ENCODE measurements around the gene RERG.

DNA sequence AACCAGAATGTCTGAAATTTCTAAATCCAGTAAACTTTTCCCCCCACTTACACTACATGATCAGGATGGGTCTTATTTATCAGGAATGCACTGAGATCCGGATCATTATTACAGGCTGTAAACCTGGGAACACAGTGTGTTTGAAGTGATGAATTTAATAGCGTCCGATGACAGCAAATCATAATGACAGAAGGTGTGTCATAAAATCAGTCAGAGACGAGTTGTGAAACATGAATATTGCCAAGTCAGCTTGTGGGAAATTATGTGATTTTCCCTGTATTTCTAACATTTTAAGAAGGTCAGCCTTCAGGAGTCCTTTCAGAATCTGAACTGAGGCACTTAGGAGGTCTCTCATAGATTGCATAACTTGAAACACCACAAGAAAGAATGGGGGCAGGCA, 36.7 kb downstream of the RERG start:
- TF ChIP-seq TAF1 (IDR thresholded peaks at IDR 0.05; ENCODE audit: low read depth, low read length) (no peak), POLR2A (IDR thresholded peaks at IDR 0.05; ENCODE audit: low read depth, low read length) (no peak), SPI1 (IDR thresholded peaks at IDR 0.05; ENCODE audit: low read depth, low read length) (no peak), POLR2AphosphoS5 (IDR thresholded peaks at IDR 0.05; ENCODE audit: low read depth, low read length) (no peak), POU2F2 (IDR thresholded peaks at IDR 0.05; ENCODE audit: low read depth, low read length) (no peak), PAX5 (IDR thresholded peaks at IDR 0.05; ENCODE audit: insufficient read depth, low read length, severe bottlenecking) (no peak)
